Heart right ventricle (tissue), 16 donors: ENCODE results near the gene DMAC2. TPM values are rescaled to one million over a fixed set of nuclear protein-coding genes. Genes with fewer than 3 reads are reported as not detected.

ENCODE experiments used
- ATAC-seq, 8 donors: fragments of 200-7000 bp; cut with Tn5 transposase; one replicate each; pipeline ENCODE4 v1.9.1; 2020; ENCODE audit warnings: mild to moderate bottlenecking in 8 of 8, moderate library complexity in 8 of 8, moderate number of reproducible peaks in 1 of 8
- DNase-seq, 2 donors: peaks; one replicate each; pipeline ENCODE4 v3.0.0-alpha.2; 2020
- H3K27ac ChIP-seq, 10 donors: fragments of 200-600 bp; sonication (generic) in 2 of 10; one replicate each; pipeline versions ENCODE4 v1.5.0 to v1.8.0; 2020 to 2022; ENCODE audit warnings: mild to moderate bottlenecking in 3 of 10
- H3K27me3 ChIP-seq, 7 donors: fragments of 200-600 bp; one replicate each; pipeline ENCODE4 v1.8.0; 2021 to 2022; ENCODE audit warnings: mild to moderate bottlenecking in 2 of 7
- H3K36me3 ChIP-seq, 9 donors: fragments of 200-600 bp; sonication (generic) in 1 of 9; one replicate each; pipeline versions ENCODE4 v1.5.0 to v1.8.0; 2020 to 2022; ENCODE audit warnings: mild to moderate bottlenecking in 2 of 9
- H3K4me1 ChIP-seq, 9 donors: fragments of 200-600 bp; sonication (generic) in 1 of 9; one replicate each; pipeline versions ENCODE4 v1.5.0 to v1.8.0; 2020 to 2022; ENCODE audit warnings: mild to moderate bottlenecking in 4 of 9
- H3K4me3 ChIP-seq, 10 donors: fragments of 200-600 bp; sonication (generic) in 2 of 10; one replicate each; pipeline versions ENCODE4 v1.5.0 to v1.8.0; 2020 to 2022; ENCODE audit warnings: mild to moderate bottlenecking in 7 of 10, moderate library complexity in 2 of 10
- H3K9me3 ChIP-seq, 11 donors: fragments of 200-600 bp in 10 of 11; sonication (generic) in 2 of 11; one replicate each; pipeline versions ENCODE4 v1.5.0 to v1.8.0; 2013 to 2022; ENCODE audit warnings: mild to moderate bottlenecking in 2 of 11, control low read depth in 1 of 11, moderate library complexity in 1 of 11
- WGBS, 2 donors: extraction: QIAGEN DNeasy Blood & Tissue Kit; methylation state at CpG; one replicate each; pipeline ENCODE4 v1.1.7; 2013; ENCODE audit warnings: inconsistent platforms in 1 of 2; 5-methylcytosine and 5-hydroxymethylcytosine counted together
- intact Hi-C, 10 donors: fragments of 100-400 bp; cut with DNase I; formaldehyde crosslinking; loops; one replicate each; pipeline versions ENCODE4 v1.11.1 to v1.14.2; 2022
- polyA plus RNA-seq, 2 donors: library from polyadenylated mRNA; stranded (reverse); fragments of 200-250 nt; gene quantifications; one replicate each; pipeline ENCODE4 v1.2.3, GENCODE V29; 2013
- total RNA-seq, 10 donors: library from RNA; stranded (reverse); fragmentation: NEBNext Ultra II Directional in 3 of 10; extraction: Animal tissue kit (Norgen Biotek cat#: 25700) in 3 of 10; gene quantifications; one replicate each; pipeline versions ENCODE4 v1.2.1 to v1.2.4, GENCODE V29; 2021 to 2023
- TF ChIP-seq, protein P1 (sequence below), 9 donors: fragments of 200-600 bp; sonication (generic) in 2 of 9; IDR thresholded peaks; one replicate each; pipeline versions ENCODE4 v1.5.0 to v1.8.0; 2021 to 2022; ENCODE audit warnings: antibody characterized with exemption in 9 of 9, mild to moderate bottlenecking in 5 of 9, moderate library complexity in 1 of 9
- donor health status: Arrhythmogenic right ventricular cardiomyopathy.
- donor health status: ischemic (EF 13 %, LVEDD 7.1; RV severe dilation, severe dysfunction).
- donor health status: healthy with polysubstance abuse.
- donor health status: DM: no; HTN: yes; CAD: no.
- donor health status: DM: no; HTN: no; CAD: no.
- donor health status: ischemic (EF 25% LVEDD 6.9; RV normal size, moderate dysfunction).
- donor health status: ischemic (EF 25% LVEDD 5.7; RV mildly dilated, moderate dysfunction).
- donor health status: healthy.
- donor health status: DM: yes; HTN: yes; CAD: no.
- donor health status: Ischemic cardiomyopathy.
- donor health status: ischemic (EF 35%, LVEDD 5.7; RV mildly dilated, moderate dysfunction).
- donor health status: nonischemic (EF 11% LVEDD 7.7; RV severe dilation, severe dysfunction).
- donor health status: DM: yes; HTN: yes; CAD: no.
- donor health status: PGD.
- donor health status: ischemic (EF 29% LVEDD 5.4; RV normal size, mild dysfunction).
- donor health status: nonischemic (EF 23%, LVEDD 6.1; RV moderate dilation, normal function).

The DMAC2 gene
- total and polyA plus RNA-seq, 12 donors = 80.8 to 139 (median 103) TPM

DNA sequence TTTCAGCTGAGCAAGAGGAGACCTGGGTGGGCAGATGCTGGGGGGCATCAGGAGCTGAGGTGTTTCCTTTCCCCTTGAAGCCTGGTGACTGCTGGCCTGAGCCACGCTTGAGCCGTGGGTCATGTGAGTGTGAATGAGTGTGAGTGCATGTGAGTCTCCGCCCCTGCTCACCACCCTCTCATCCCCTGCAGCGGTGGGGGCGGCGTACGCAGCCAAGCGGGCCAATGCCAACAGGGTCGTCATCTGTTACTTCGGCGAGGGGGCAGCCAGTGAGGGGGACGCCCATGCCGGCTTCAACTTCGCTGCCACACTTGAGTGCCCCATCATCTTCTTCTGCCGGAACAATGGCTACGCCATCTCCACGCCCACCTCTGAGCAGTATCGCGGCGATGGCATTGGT lies 17.7 kb downstream of the DMAC2 start:
- Histone ChIP-seq H3K36me3 (peaks cover 4 to 90% (median 41%) of the 10 kb centered on the region in 9 donors), H3K27ac (peak overlapping the region in 2 of 10 donors; percentile 10 to 16), H3K4me3 (no peak overlapping the region), H3K27me3 (no peaks in the 10 kb centered on the region), H3K9me3 (no peaks in the 10 kb centered on the region), H3K4me1 (peaks cover 3 to 65% (median 45%) of the 10 kb centered on the region in 9 donors)
- TF ChIP-seq, protein P1, sequence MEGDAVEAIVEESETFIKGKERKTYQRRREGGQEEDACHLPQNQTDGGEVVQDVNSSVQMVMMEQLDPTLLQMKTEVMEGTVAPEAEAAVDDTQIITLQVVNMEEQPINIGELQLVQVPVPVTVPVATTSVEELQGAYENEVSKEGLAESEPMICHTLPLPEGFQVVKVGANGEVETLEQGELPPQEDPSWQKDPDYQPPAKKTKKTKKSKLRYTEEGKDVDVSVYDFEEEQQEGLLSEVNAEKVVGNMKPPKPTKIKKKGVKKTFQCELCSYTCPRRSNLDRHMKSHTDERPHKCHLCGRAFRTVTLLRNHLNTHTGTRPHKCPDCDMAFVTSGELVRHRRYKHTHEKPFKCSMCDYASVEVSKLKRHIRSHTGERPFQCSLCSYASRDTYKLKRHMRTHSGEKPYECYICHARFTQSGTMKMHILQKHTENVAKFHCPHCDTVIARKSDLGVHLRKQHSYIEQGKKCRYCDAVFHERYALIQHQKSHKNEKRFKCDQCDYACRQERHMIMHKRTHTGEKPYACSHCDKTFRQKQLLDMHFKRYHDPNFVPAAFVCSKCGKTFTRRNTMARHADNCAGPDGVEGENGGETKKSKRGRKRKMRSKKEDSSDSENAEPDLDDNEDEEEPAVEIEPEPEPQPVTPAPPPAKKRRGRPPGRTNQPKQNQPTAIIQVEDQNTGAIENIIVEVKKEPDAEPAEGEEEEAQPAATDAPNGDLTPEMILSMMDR (IDR thresholded peaks at IDR 0.05) = no peak
- 91 to 94% methylated on average over 20 of the region's 20 CpGs for WGBS, 2 donors
- ATAC-seq (no peak), DNase-seq (no peak)
- intact Hi-C loops = no loop called here

DNA sequence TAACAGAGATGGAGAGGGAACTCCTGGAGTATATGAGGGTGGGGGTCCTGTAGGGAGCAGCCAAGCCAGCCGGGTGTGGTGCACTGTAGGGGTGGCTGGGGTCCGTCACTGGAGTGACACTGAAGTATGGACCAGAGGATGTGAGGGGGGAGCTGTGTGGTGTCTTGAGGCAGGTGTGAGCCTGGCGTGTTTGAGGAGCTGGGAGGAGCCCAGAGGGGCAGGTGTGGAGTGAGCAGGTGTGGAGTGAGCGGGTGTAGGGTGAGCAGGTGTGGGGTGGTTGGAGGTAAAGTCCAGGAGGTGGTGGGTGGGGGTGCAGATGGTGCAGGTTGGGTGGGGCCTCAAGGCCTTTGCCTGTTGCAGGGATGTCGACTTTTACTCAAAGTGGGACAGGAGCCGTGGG lies 18.4 kb downstream of the DMAC2 start:
- H3K4me1 ChIP-seq = peaks cover 3 to 58% (median 38%) of the 10 kb centered on the region in 9 donors
- WGBS, 2 donors = 81 to 87% methylated on average over 6 of the region's 6 CpGs
- no peaks in the 10 kb centered on the region for H3K9me3 ChIP-seq
- no peaks in the 10 kb centered on the region for H3K27me3 ChIP-seq
- intact Hi-C loops = no loop called here
- peak in 1 of 8 donors; percentile 7 for ATAC-seq
- TF ChIP-seq, protein P1 (IDR thresholded peaks at IDR 0.05) = no peak
- H3K4me3 ChIP-seq = no peak overlapping the region
- peaks cover 4 to 97% (median 47%) of the 10 kb centered on the region in 9 donors for H3K36me3 ChIP-seq
- DNase-seq = no peak
- H3K27ac ChIP-seq = peak overlapping the region in 4 of 10 donors; percentile 16 to 81 (median 39)

DNA sequence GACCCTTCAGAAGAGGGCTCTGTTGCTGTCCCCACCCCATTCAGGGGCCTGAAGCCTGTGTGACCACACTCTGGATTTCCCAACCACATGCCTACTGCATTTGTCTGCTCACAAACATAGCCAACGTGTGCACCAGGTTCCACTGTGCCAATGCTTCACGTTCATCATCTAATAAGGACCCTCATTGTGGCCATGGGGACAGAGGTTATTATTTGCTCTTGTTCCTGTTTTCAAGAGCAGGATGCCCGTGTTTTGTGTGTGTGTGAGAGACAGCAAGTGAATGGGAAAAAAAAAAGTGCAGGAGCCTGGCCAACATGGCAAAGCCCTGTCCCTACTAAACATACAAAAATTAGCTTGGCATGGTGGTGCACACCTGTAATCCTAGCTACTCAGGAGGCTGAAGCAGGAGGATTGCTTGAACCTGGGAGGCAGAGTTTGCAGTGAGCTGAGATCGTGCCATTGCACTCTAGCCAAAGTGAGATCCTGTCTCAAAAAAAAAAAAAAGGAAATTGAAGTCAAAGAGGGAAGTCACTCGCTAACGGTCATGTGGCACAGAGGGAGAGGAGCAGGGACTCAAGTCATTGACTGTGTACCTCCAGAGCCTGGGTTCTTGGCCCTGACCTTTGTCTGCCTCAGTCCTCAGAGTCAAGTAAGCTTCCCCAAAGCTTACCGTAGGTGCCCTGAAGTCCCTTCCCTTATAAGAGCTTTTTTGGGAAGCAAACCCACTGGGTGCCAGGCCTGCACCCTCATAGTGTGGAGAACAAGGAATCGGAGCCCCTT lies 19.4 kb downstream of the DMAC2 start:
- WGBS, 2 donors = 68 to 82% methylated on average over 8 of the region's 8 CpGs
- DNase-seq (no peak), ATAC-seq (peak in 3 of 8 donors; percentile 30 to 44 (median 39))
- no peaks in the 10 kb centered on the region for H3K9me3 ChIP-seq
- no peak overlapping the region for H3K4me3 ChIP-seq
- no peaks in the 10 kb centered on the region for H3K27me3 ChIP-seq
- TF ChIP-seq, protein P1 (IDR thresholded peaks at IDR 0.05) = no peak
- peak overlapping the region in 5 of 10 donors; percentile 2 to 81 (median 45) for H3K27ac ChIP-seq
- peaks cover 3 to 48% (median 29%) of the 10 kb centered on the region in 9 donors for H3K4me1 ChIP-seq
- intact Hi-C loops = no loop called here
- peaks cover 4 to 99% (median 49%) of the 10 kb centered on the region in 9 donors for H3K36me3 ChIP-seq

DNA sequence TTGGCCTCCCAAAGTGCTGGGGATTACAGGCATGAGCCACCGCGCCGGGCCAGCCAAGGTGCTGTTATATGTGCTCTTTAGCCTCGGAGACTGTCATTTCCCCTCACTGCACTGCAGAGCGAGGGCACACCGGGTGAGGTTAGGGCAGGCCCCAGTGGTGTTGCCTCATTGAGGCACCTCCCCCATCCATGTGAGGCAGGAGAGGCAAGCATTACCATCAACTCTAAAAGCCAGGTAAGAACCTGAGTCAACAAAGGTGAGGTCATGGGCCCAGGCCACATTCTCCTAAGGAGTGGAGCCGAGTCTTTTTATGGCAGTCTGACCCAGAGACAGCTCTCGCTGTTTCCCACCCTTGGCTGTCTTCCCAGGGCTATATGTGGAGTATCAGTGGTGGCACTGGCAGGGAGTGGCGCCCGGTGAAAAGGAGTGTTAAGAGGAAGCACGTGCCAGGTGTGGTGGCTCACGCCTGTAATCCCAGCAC lies 23.5 kb downstream of the DMAC2 start:
- H3K4me1 ChIP-seq = peaks cover 4 to 41% (median 20%) of the 10 kb centered on the region in 9 donors
- DNase-seq (no peak), ATAC-seq (no peak)
- H3K9me3 ChIP-seq = no peaks in the 10 kb centered on the region
- peaks cover 4 to 97% (median 49%) of the 10 kb centered on the region in 9 donors for H3K36me3 ChIP-seq
- TF ChIP-seq, protein P1 (IDR thresholded peaks at IDR 0.05) = no peak
- no peak overlapping the region for H3K4me3 ChIP-seq
- H3K27ac ChIP-seq = no peak overlapping the region
- intact Hi-C loops = no loop called here
- no peaks in the 10 kb centered on the region for H3K27me3 ChIP-seq
- 73 to 79% methylated on average over 12 of the region's 12 CpGs for WGBS, 2 donors
